Endothelial cell of umbilical vein (primary cell): ENCODE measurements around the gene MMP14. TPM values are rescaled to one million over a fixed set of nuclear protein-coding genes. Genes with fewer than 3 reads are reported as not detected.
A peak's percentile ranks its signal among the peaks of the same experiment; 100 is the strongest.

Experiments
- BruUV-seq: library from RNA; stranded (reverse); fragments of 400-500 nt; replicated peaks from 2 replicates; lab custom pipeline; 2021; lab: Mats Ljungman, UMichigan
- CTCF ChIA-PET: fragments of 300-600, 350-600 bp; sonication (Branson Sonifier 250); formaldehyde crosslinking; loops from one replicate; lab custom pipeline; 2021; ENCODE audit warnings: antibody characterized with exemption, inconsistent platforms; lab: Charles Lee
- POLR2A ChIA-PET: fragments of 300-600, 350-600 bp; sonication (Branson Sonifier 250); formaldehyde crosslinking; loops from one replicate; lab custom pipeline; 2021; ENCODE audit warnings: antibody characterized with exemption, inconsistent platforms; lab: Charles Lee
- DNase-seq: peaks from one replicate; pipeline ENCODE4 v3.0.0-alpha.2; 2011; ENCODE audit warnings: low read depth, low spot score
- FAIRE-seq: peaks from 2 replicates; lab custom pipeline; 2011; peaks lifted over from hg19 to GRCh38; lab: Jason Lieb, UNC
- H2AFZ ChIP-seq: 2 replicates; pipeline ENCODE4 v1.6.0; 2012; ENCODE audit warnings: low read depth, low read length, control low read depth, inconsistent platforms
- H3K27ac ChIP-seq: 2 replicates; pipeline ENCODE4 v1.5.1; 2011; ENCODE audit warnings: low read depth, mild to moderate bottlenecking, control low read depth, low read length, moderate library complexity; ENCODE audit not compliant: insufficient read depth
- H3K27me3 ChIP-seq, 2 experiments: 2 replicates each; pipeline versions ENCODE4 v1.6.0 to v1.6.1; 2011; ENCODE audit warnings: low read length in 2 of 2, mixed read lengths in 1 of 2; ENCODE audit not compliant: control insufficient read depth in 2 of 2, insufficient read depth in 2 of 2
- H3K36me3 ChIP-seq, 2 experiments: 2 replicates in 1 of 2; 3 replicates in 1 of 2; pipeline ENCODE4 v1.5.1; 2011; ENCODE audit warnings: low read length in 2 of 2, mild to moderate bottlenecking in 1 of 2, moderate library complexity in 1 of 2; ENCODE audit not compliant: control insufficient read depth in 2 of 2, insufficient read depth in 2 of 2; ENCODE audit errors: extremely low read depth in 1 of 2
- H3K4me1 ChIP-seq: 3 replicates; pipeline ENCODE4 v1.5.1; 2011; ENCODE audit warnings: mild to moderate bottlenecking, low read length; ENCODE audit not compliant: control insufficient read depth, insufficient read depth; ENCODE audit errors: extremely low read depth
- H3K4me2 ChIP-seq: 2 replicates; pipeline ENCODE4 v1.6.1; 2011; ENCODE audit warnings: low read length, control low read depth, mixed read lengths; ENCODE audit not compliant: insufficient read depth
- H3K4me3 ChIP-seq, 3 experiments: fragments of 200-600 bp in 1 of 3; sonication (generic), shearing (Covaris generic) in 1 of 3; replicated peaks in 1 of 3; 2 replicates each; pipeline ENCODE4 v1.5.1; 2011 to 2016; ENCODE audit warnings: control low read depth in 3 of 3, low read length in 3 of 3, mild to moderate bottlenecking in 2 of 3, inconsistent platforms in 1 of 3, low read depth in 1 of 3, moderate library complexity in 1 of 3; ENCODE audit not compliant: insufficient read depth in 1 of 3
- H3K79me2 ChIP-seq: 2 replicates; pipeline ENCODE4 v1.6.0; 2012; ENCODE audit warnings: low read length, inconsistent platforms; ENCODE audit not compliant: control insufficient read depth, insufficient read depth
- H3K9ac ChIP-seq: replicated peaks from 2 replicates; pipeline ENCODE3; 2011; ENCODE audit warnings: low read length, control low read depth; ENCODE audit not compliant: insufficient read depth; ENCODE audit errors: extremely low read depth
- H3K9me1 ChIP-seq: replicated peaks from 3 replicates; pipeline ENCODE4 v1.6.0; 2011; ENCODE audit warnings: mild to moderate bottlenecking, low read length; ENCODE audit not compliant: control insufficient read depth, insufficient read depth; ENCODE audit errors: extremely low read depth
- H3K9me3 ChIP-seq: replicated peaks from 2 replicates; pipeline ENCODE4 v1.5.1; 2012; ENCODE audit warnings: low read length, inconsistent platforms; ENCODE audit not compliant: control insufficient read depth, insufficient read depth
- H4K20me1 ChIP-seq: replicated peaks from 2 replicates; pipeline ENCODE3; 2011; ENCODE audit warnings: mild to moderate bottlenecking, low read length; ENCODE audit not compliant: control insufficient read depth, insufficient read depth; ENCODE audit errors: extremely low read depth
- FOS ChIP-seq: IDR thresholded peaks from 2 replicates; pipeline ENCODE4 v1.6.1; 2011; ENCODE audit warnings: mild to moderate bottlenecking, low read length, moderate library complexity, borderline replicate concordance; ENCODE audit not compliant: insufficient read depth
- GATA2 ChIP-seq: IDR thresholded peaks from 2 replicates; pipeline ENCODE4 v1.7.0; 2011; ENCODE audit warnings: low read depth, mild to moderate bottlenecking, moderate library complexity, mixed read lengths, low read length; ENCODE audit not compliant: insufficient read length, insufficient read depth
- POLR2A ChIP-seq: IDR thresholded peaks from 2 replicates; pipeline ENCODE4 v1.6.1; 2012; ENCODE audit warnings: low read depth, mild to moderate bottlenecking, control low read depth, low read length
- POLR2AphosphoS5 ChIP-seq: IDR thresholded peaks from 2 replicates; pipeline ENCODE4 v1.6.1; 2012; ENCODE audit warnings: low read depth, mild to moderate bottlenecking, control low read depth, low read length, moderate library complexity; ENCODE audit not compliant: insufficient read depth
- dilution Hi-C: fragments of 300-500 bp; cut with MboI; formaldehyde crosslinking; loops from one replicate; pipeline ENCODE4 v1.15.0; 2019; ENCODE audit warnings: low sequenced_read_pairs; ENCODE audit not compliant: extremely low pct_ligation_motif_present
- intact Hi-C: fragments of 100-400 bp; cut with micrococcal nuclease; formaldehyde crosslinking; loops from one replicate; pipeline ENCODE4 v1.10.0; 2022
- polyA plus RNA-seq, 4 experiments: library from polyadenylated mRNA; depleted of rRNA in 3 of 4; stranded (reverse) in 3 of 4; unstranded in 1 of 4; fragments of >200 nt; gene quantifications; 2 replicates each; pipeline versions ENCODE4 v1.2.1 to v1.2.3, GENCODE V29; 2011 to 2012; ENCODE audit warnings: missing spikeins in 1 of 4
- total RNA-seq: library from RNA; stranded (reverse); gene quantifications from 2 replicates; pipeline ENCODE4 v1.2.3, GENCODE V29; 2021
- TF ChIP-seq, protein P1 (sequence below): IDR thresholded peaks from 2 replicates; pipeline ENCODE4 v1.6.1; 2011; ENCODE audit not compliant: insufficient read depth, insufficient read length

Gene MMP14
- total and polyA plus RNA-seq, 2 donors (not counting 3 experiments of a cell fraction or from before 2014, with no cell fraction given): 506 to 603 TPM

DNA sequence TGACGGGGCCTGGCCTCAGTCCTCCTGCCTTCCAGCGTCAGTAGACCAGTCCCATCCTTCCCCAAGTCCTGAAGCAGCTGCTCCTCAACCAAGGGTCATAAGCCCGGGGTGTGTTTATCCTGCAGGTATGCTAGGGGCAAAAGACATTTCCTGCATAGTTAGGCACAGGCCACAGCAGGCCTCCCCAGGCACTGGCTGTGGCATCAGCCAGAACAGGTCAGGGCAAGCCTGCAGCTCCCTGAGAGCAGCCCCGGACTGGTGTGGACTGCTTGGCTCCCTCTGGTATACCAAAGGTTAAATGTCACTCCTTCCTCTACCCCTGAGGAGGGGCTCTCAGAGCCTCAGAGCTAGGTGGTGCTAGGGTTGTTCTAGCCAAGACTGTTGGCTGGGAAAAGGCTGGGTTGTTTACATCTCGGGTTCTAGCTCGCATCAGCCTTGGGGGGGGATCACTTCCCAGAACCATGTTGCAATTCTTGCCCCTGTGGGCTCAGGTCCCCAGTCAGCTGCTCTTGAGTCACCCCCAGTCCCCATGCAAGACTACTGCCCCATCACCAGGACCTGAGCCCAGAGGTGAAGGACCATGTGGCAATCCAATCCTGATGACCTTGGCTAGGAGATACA is 2.9 kb downstream of the MMP14 start:
- dilution Hi-C loops: no loop called here
- DNase-seq (no peak), FAIRE-seq (no peak)
- Histone ChIP-seq H3K9me3 (no peaks in the 10 kb centered on the region), H3K36me3 (peaks cover 20 to 39% of the 10 kb centered on the region in 2 experiments), H2AFZ (no peak overlapping the region), H3K9ac (peak overlapping the region; percentile 97), H3K27ac (peak overlapping the region; percentile 84), H3K27me3 (no peaks in the 10 kb centered on the region), H3K4me1 (peaks cover 25% of the 10 kb centered on the region), H3K4me3 (peak overlapping the region in 2 of 3 experiments; percentile 75 to 86), H3K79me2 (peaks cover 77% of the 10 kb centered on the region), H3K9me1 (no peaks in the 10 kb centered on the region), H4K20me1 (no peaks in the 10 kb centered on the region), H3K4me2 (peak overlapping the region; percentile 79)
- BruUV-seq: no TSS peak
- no peak for TF ChIP-seq POLR2A
- peak; percentile 14 for TF ChIP-seq POLR2AphosphoS5
- intact Hi-C loops: loop anchor here (5.0 kb wide), 1 partner anchor 282 kb away; no protein-coding TSS in a partner anchor
- ChIA-PET POLR2A (no interaction called here), CTCF (interaction anchor here (0.7 to 12.5 kb wide), 7 partner anchors 9 to 282 kb away, joined by 3 to 214 read pairs (median 4); no protein-coding TSS in a partner anchor)

DNA sequence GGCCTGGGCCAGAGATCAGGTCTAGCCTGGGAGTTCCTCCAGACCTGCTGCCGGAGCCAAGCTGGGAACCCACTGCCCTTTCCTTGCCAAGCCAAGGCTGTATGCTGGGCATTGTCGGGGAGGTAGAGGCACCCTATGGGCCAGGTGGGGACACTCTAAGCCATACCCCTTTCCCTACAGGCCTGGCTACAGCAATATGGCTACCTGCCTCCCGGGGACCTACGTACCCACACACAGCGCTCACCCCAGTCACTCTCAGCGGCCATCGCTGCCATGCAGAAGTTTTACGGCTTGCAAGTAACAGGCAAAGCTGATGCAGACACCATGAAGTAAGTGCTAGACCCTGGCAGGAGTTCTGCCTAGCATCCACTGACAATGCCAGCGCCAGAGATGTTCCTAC is 4.9 kb downstream of the MMP14 start:
- BruUV-seq: no TSS peak
- Histone ChIP-seq H2AFZ (no peak overlapping the region), H3K4me3 (no peak overlapping the region), H3K4me2 (no peak overlapping the region), H3K9me1 (no peaks in the 10 kb centered on the region), H3K4me1 (peaks cover 30% of the 10 kb centered on the region), H4K20me1 (no peaks in the 10 kb centered on the region), H3K27ac (no peak overlapping the region), H3K27me3 (no peaks in the 10 kb centered on the region), H3K79me2 (peaks cover 97% of the 10 kb centered on the region), H3K36me3 (peaks cover 36 to 56% of the 10 kb centered on the region in 2 experiments), H3K9me3 (no peaks in the 10 kb centered on the region), H3K9ac (no peak overlapping the region)
- FAIRE-seq (no peak), DNase-seq (no peak)
- ChIA-PET POLR2A (interaction anchor here (0.8 kb wide), 1 partner anchor 10 kb away, joined by 5 read pairs; no protein-coding TSS in a partner anchor), CTCF (interaction anchor here (1.2 to 12.5 kb wide), 3 partner anchors 10 to 271 kb away, joined by 4 to 214 read pairs (median 5); no protein-coding TSS in a partner anchor)
- intact Hi-C loops (no loop called here), dilution Hi-C loops (no loop called here)
- TF ChIP-seq POLR2A: peak; percentile 44
- TF ChIP-seq FOS: no peak
- no peak for TF ChIP-seq GATA2
- TF ChIP-seq POLR2AphosphoS5: peak; percentile 17
- TF ChIP-seq, protein P1, sequence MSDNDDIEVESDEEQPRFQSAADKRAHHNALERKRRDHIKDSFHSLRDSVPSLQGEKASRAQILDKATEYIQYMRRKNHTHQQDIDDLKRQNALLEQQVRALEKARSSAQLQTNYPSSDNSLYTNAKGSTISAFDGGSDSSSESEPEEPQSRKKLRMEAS: no peak
